ENCODE measurements around the gene PFKFB4.
A peak's percentile ranks its signal among the peaks of the same experiment; 100 is the strongest.
"Not testable (repeated sequence)": the region's sequence is repeated elsewhere in the genome, so short reads cannot be mapped to it uniquely, and the experiment has no call there.

Gene PFKFB4

GRCh38 chr3:48524970-48525369 lies 31.6 kb downstream of the PFKFB4 start:
- no peak for DNase-seq

- no peak for DNase-seq
These were observed 35.0 kb downstream of the PFKFB4 start for GRCh38 chr3:48521635-48522034.

GRCh38 chr3:48519277-48519643 lies 37.3 kb downstream of the PFKFB4 start:
- DNase-seq = no peak

GRCh38 chr3:48518638-48519276 lies 37.8 kb downstream of the PFKFB4 start:
- no peak for DNase-seq

- no peak for DNase-seq
These were observed 38.5 kb downstream of the PFKFB4 start for GRCh38 chr3:48518069-48518468.

GRCh38 chr3:48516571-48516970 lies 40.0 kb downstream of the PFKFB4 start:
- no peak for DNase-seq

GRCh38 chr3:48514431-48515227 lies 42.0 kb downstream of the PFKFB4 start:
- no peak for DNase-seq

- no peak for DNase-seq
These were observed 45.1 kb downstream of the PFKFB4 start for GRCh38 chr3:48511551-48511950.

- DNase-seq = peak; percentile 47
These were observed 49.1 kb downstream of the PFKFB4 start for GRCh38 chr3:48507256-48508061.

GRCh38 chr3:48505968-48506504 lies 50.6 kb downstream of the PFKFB4 start:
- DNase-seq = no peak

- no peak for DNase-seq
These were observed 51.5 kb downstream of the PFKFB4 start for GRCh38 chr3:48505146-48505545.

- DNase-seq = peak; percentile 89
These were observed 52.3 kb downstream of the PFKFB4 start, which contains the start of gene SHISA5 for GRCh38 chr3:48504051-48504946. SHISA5 (minus strand) TSS chr3:48504174; CDS start chr3:48504094, 80 bp downstream.

GRCh38 chr3:48503401-48504050 lies 53.1 kb downstream of the PFKFB4 start:
- DNase-seq = peak; percentile 41

GRCh38 chr3:48502728-48503168 lies 53.9 kb downstream of the PFKFB4 start:
- DNase-seq = peak; percentile 41

GRCh38 chr3:48502121-48502520 lies 54.5 kb downstream of the PFKFB4 start:
- DNase-seq = no peak

GRCh38 chr3:48501196-48501595 lies 55.4 kb downstream of the PFKFB4 start:
- DNase-seq = no peak

GRCh38 chr3:48500656-48501055 lies 55.9 kb downstream of the PFKFB4 start:
- DNase-seq = no peak

- DNase-seq = no peak
These were observed 63.5 kb downstream of the PFKFB4 start for GRCh38 chr3:48493203-48493501.

GRCh38 chr3:48492461-48493202 lies 64.0 kb downstream of the PFKFB4 start:
- DNase-seq = no peak

- DNase-seq = no peak
These were observed 69.7 kb downstream of the PFKFB4 start for GRCh38 chr3:48486952-48487351.

GRCh38 chr3:48482822-48483221 lies 73.8 kb downstream of the PFKFB4 start:
- DNase-seq = not testable (repeated sequence)

Data from right hindlimb (tissue), 1 donor.